ENCODE data around the gene SPRED2.

DNA sequence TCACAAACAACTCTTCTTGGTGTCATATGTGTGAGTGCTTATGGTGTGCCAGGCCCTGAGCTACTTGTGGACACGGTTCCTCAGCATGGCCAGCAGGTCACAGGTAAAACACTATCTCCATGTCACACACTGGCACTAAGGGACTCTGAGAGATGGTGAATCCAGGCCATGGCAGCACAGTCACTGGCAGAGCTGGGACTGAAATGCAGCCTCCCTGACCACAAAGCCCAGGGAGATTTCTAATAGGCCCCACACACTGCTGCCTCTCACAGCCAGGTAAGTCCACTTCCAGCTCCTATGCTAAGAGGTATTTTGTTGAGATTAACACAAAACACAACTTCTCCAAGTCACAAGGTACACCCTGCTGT is 112.7 kb downstream of the SPRED2 start:
- TF ChIP-seq, protein P1, sequence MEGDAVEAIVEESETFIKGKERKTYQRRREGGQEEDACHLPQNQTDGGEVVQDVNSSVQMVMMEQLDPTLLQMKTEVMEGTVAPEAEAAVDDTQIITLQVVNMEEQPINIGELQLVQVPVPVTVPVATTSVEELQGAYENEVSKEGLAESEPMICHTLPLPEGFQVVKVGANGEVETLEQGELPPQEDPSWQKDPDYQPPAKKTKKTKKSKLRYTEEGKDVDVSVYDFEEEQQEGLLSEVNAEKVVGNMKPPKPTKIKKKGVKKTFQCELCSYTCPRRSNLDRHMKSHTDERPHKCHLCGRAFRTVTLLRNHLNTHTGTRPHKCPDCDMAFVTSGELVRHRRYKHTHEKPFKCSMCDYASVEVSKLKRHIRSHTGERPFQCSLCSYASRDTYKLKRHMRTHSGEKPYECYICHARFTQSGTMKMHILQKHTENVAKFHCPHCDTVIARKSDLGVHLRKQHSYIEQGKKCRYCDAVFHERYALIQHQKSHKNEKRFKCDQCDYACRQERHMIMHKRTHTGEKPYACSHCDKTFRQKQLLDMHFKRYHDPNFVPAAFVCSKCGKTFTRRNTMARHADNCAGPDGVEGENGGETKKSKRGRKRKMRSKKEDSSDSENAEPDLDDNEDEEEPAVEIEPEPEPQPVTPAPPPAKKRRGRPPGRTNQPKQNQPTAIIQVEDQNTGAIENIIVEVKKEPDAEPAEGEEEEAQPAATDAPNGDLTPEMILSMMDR (IDR thresholded peaks at IDR 0.05; ENCODE audit: low read depth, low read length, poor library complexity, severe bottlenecking): no peak
- no peak for TF ChIP-seq EZH2phosphoT487 (IDR thresholded peaks at IDR 0.05; ENCODE audit: borderline replicate concordance, low read length)
